HG03575 (cell line): ENCODE results near the gene ARMC6.

Experiments
- ATAC-seq: cut with Tn5 transposase; IDR thresholded peaks from one replicate; pipeline ENCODE4 v1.9.1; 2021; ENCODE audit not compliant: unreplicated experiment, insufficient number of reproducible peaks, low FRiP score; ENCODE audit errors: extremely low read depth

ARMC6 gene

DNA sequence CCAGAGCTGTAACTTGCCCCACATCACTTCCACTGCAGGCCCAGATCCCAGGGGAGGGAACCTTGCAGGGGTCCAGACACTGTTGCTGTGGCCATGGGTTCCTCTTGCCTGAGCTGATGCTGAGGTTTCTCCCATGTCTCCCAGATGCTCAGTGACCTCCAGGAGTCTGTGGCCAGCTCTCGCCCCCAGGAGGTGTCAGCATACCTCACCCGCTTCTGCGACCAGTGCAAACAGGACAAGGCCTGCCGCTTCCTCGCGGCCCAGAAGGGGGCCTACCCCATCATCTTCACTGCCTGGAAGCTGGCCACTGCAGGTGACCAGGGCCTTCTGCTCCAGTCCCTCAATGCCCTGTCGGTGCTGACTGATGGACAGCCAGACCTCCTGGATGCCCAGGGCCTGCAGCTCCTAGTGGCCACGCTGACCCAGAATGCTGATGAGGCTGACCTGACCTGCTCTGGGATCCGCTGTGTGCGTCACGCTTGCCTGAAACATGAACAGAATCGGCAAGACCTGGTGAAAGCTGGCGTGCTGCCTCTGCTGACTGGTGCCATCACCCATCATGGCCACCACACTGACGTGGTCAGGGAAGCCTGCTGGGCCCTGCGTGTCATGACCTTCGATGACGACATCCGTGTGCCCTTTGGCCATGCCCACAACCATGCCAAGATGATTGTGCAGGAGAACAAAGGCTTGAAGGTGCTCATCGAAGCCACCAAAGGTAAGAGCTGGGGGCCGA lies 18.2 kb downstream of the ARMC6 start:
- no peak for ATAC-seq

- ATAC-seq, result no peak
Observed at GRCh38 chr19:19052921-19053320, 19.5 kb downstream of the ARMC6 start.

DNA sequence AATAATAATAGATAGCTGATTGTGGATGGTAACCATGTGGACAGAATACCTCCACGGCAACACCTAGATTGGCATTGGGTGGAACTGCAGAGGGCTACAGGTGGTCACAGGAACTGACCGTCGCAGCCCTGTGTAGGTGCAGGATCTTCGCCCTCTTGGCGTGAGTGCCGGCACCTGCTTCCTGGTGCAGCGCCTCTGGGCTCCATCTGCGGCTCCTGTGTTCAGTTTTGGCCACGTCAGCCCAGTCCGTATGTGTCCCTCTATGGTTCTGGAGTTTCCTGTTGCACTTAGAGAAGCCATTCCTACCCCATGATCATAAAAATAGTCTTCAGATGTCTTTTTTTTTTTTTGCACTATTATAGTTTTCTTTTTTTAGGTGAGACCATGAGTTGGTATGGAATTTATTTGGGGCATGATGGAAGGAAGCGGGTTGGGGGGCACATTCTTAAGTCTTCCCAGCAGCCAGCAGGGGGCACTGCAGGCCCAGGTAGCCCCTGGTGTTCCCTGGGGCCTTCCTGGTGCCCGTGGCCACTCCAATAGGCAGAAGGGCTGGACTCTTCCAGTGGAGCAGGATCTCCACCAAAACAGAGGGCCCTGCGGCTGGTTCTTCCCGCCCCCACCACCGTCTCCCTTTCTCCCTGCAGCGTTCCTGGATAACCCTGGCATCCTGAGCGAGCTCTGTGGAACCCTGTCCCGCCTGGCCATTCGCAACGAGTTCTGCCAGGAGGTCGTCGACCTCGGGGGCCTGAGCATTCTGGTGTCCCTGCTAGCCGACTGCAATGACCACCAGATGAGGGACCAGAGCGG lies 20.3 kb downstream of the ARMC6 start:
- no peak for ATAC-seq

DNA sequence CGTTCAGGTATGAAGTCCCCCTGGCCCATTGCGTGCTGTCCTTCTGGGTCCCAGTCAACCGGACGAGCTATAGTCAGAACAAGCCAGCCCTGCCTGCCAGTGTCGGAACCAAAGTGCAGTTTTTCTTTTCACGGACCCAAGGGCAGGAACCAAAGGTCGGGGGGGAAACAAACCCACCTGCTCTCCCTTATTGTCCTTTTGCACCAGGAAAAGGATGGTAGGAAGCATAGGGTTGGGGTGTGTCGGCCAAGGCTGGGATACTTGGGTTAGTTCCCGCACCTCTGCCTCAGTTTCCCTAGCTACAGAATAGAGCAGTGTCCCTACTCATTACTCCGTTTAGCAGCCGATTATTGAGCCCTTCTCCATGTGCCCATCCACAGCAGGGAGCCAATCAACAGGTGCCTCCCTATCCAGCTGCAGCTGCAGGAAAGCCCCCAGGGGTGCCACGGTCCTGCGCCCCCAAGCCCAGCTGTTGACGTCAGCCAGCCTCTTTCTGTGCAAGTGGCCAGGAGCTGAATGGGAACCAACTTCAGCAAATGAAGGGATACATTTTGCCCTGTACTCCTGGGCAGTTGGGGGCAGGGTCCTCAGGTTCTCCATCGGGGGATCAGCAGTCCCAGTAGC lies 21.0 kb downstream of the ARMC6 start:
- ATAC-seq, result no peak

GRCh38 chr19:19054939-19055440 lies 21.6 kb downstream of the ARMC6 start:
- ATAC-seq, result no peak

DNA sequence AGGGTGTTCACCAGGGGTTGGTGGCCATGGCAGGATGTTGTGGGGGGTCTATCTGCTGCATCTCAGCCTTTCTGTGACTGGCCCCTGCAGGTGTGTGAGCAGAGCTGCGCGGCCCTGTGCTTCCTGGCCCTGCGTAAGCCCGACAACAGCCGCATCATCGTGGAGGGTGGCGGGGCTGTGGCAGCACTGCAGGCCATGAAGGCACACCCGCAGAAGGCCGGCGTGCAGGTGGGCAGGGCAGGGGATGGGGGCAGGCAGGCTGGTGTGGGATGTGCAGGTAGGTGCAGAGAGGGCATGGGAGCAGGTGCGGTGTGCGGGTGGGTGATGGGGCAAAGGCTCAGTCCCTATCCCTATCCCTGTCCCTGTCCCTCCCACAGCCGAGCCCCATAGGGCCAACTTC lies 22.3 kb downstream of the ARMC6 start:
- ATAC-seq, result no peak

GRCh38 chr19:19056636-19057275 lies 23.4 kb downstream of the ARMC6 start:
- no peak for ATAC-seq

DNA sequence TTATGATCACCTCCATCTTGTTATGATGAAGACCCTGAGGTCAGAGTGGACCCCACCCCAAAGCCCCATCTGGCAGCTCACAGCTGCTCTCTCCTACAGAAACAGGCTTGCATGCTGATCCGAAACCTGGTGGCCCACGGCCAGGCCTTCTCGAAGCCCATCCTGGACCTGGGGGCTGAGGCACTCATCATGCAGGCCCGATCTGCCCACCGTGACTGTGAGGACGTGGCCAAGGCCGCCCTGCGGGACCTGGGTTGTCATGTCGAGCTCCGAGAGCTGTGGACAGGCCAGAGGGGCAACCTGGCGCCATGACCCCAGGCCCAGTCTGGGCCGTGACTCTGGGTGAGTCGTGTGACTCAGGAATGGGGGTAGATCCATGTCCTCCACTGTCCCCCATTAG lies 23.9 kb downstream of the ARMC6 start:
- ATAC-seq, result no peak

DNA sequence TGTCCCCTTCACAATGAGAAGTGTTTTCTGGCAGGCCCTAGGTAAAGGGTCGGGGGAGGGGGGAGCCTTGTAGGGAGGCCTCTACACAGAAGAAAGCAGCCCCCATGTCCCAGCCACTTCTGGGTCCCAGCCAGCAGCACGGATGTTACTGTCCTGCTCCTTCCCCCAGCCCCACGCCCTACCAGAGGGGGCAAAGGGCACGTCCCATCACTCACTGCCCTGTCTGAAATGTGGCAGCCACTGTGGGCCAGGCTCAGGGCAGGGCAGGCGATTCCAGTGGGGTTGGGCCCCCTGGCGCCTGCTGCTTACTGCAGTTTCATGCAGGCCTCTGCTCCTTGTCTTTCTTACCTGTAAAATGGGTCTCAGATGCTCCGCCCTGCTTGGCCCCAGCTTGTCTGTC lies 24.3 kb downstream of the ARMC6 start:
- ATAC-seq, result no peak

GRCh38 chr19:19059018-19059836 lies 25.8 kb downstream of the ARMC6 start:
- no peak for ATAC-seq

GRCh38 chr19:19059837-19060611 lies 26.6 kb downstream of the ARMC6 start:
- ATAC-seq, result no peak

DNA sequence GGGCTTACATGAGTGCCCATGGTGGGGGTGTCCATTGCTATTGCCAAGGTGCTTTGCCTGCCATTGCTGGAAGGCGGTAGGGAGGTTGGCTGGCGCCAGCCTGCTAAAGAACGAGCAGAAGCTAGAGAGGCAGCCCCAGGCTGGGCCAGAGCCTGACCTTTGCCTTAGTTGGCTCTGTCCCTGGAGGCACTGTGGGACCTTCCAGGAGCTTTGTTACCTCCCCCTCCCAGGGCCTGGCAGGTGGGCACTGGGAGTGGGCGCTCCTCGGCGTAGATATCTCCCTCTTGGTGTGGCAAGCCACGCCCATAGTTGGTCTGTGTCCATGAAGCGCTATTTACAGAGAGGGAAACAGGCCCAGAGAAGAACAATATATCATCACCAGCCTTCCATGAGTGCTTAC lies 28.1 kb downstream of the ARMC6 start:
- no peak for ATAC-seq

DNA sequence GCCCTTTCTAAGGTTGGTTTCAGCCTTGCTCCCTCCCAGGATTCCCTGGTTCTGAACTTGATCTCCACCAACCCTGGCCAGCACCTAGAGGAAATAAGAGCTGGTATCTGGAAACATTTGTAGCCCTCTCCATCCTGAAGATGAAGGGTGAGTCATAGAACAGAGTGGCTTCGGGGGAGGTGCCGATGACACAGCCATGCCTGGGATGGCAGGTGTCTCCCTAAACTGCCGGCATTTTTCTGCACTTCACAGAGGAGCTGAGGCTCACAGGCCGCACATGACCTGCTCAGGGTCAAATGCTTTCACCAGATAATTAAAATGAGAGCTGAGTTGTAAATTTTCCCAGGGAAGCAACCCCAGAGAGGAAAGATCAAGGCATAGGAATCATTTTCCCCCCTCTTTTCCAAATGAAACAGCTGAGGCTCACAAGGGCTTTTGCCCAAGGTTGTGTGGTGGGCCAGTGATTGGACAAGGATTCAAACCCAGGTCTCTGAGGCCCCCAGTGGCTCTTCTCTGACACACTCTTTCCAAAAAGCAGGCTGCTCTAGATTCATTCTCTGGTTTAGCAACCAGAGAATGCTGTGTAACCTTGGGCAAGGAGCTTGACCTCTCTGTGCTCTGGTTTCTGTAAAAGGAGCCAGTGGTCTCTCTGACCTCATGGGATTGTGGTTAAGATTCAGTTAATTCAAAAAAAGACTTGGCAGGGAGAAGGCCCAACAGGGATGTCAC lies 29.2 kb downstream of the ARMC6 start:
- no peak for ATAC-seq

GRCh38 chr19:19063183-19064097 lies 30.0 kb downstream of the ARMC6 start, which contains the start of gene SLC25A42:
Gene SLC25A42 (plus strand): TSS chr19:19063994. CDS start chr19:19096125, 32,131 bp downstream.
- ATAC-seq, result peak; percentile 74

- no peak for ATAC-seq
Observed at GRCh38 chr19:19064098-19064722, 30.8 kb downstream of the ARMC6 start.
